ENCODE data around the gene TMED1. TPM values are rescaled to one million over a fixed set of nuclear protein-coding genes. Genes with fewer than 3 reads are reported as not detected.

The TMED1 gene
- total and polyA plus RNA-seq, 10 donors = 13.1 to 30.5 (median 19.3) TPM

DNA sequence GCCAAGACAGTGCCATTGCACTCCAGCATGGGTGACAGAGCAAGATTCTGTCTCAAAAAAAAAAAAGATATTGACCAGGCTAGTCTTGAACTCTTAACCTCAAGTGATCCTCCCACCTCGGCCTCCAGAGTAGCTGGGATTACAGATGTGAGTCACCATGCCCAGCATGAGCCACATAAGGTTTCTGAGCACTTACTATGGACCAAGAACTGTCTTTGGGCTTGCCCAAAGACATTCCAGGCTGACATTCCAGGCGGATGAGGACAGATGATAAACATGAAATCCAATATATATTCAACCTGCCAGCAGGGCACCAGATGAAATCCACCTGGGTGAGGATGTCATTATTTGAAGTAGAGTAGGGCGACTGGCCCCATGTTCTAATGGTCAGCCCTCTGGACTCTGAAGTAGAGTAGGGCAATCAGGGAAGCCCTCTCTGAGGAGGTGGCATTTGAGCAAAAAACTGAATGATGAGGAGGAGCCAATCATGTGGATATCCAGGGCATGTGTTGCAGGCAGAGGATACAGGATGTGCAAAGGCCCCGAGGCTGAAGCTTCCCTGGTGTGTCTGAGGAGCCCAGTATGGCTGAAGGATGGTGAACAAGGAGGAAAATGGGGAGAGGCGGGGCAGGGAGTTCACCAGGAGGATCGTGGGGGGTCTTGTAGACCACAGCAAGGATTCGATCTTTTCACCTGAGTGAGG lies 16.2 kb upstream of the TMED1 start:
- intact Hi-C loops (cut with DNase I; ENCODE audit: low total_unique reads) = no loop called here
- H3K4me3 ChIP-seq = no peak overlapping the region
- H3K27me3 ChIP-seq (replicated peaks in 1 of 7) = peaks cover 0 to 25% (median 0%) of the 10 kb centered on the region in 7 donors
- DNase-seq = no peak
- H3K27ac ChIP-seq = no peak overlapping the region
- no peak for TF ChIP-seq CTCF (IDR thresholded peaks at IDR 0.05 in 8 of 11, conservative IDR thresholded peaks at IDR 0.05 in 3 of 11)
- TF ChIP-seq POLR2A (IDR thresholded peaks at IDR 0.05) = no peak
- TF ChIP-seq POLR2AphosphoS5 (IDR thresholded peaks at IDR 0.05) = no peak
- peaks cover 0 to 23% (median 2%) of the 10 kb centered on the region in 6 donors for H3K4me1 ChIP-seq
- 79 to 89% (median 83%) methylated on average over 7 of the region's 7 CpGs for WGBS, 5 donors
- peaks cover 0 to 53% (median 0%) of the 10 kb centered on the region in 6 donors for H3K36me3 ChIP-seq
- H3K9me3 ChIP-seq = peaks cover 0 to 2% (median 0%) of the 10 kb centered on the region in 8 donors

GRCh38 chr19:10850631-10851030 lies 14.6 kb upstream of the TMED1 start:
- Histone ChIP-seq H3K4me1 (peaks cover 0 to 23% (median 2%) of the 10 kb centered on the region in 6 donors), H3K9me3 (peaks cover 0 to 18% (median 11%) of the 10 kb centered on the region in 8 donors), H3K4me3 (no peak overlapping the region), H3K27me3 (replicated peaks in 1 of 7) (peaks cover 0 to 25% (median 0%) of the 10 kb centered on the region in 7 donors), H3K27ac (no peak overlapping the region), H3K36me3 (peaks cover 0 to 43% (median 0%) of the 10 kb centered on the region in 6 donors)
- intact Hi-C loops (cut with DNase I; ENCODE audit: low total_unique reads) = no loop called here
- no peak for DNase-seq
- no peak for TF ChIP-seq POLR2AphosphoS5 (IDR thresholded peaks at IDR 0.05)
- no peak for TF ChIP-seq CTCF (IDR thresholded peaks at IDR 0.05 in 8 of 11, conservative IDR thresholded peaks at IDR 0.05 in 3 of 11)
- no peak for TF ChIP-seq POLR2A (IDR thresholded peaks at IDR 0.05)
- 91 to 98% (median 92%) methylated on average over 5 of the region's 5 CpGs for WGBS, 5 donors

DNA sequence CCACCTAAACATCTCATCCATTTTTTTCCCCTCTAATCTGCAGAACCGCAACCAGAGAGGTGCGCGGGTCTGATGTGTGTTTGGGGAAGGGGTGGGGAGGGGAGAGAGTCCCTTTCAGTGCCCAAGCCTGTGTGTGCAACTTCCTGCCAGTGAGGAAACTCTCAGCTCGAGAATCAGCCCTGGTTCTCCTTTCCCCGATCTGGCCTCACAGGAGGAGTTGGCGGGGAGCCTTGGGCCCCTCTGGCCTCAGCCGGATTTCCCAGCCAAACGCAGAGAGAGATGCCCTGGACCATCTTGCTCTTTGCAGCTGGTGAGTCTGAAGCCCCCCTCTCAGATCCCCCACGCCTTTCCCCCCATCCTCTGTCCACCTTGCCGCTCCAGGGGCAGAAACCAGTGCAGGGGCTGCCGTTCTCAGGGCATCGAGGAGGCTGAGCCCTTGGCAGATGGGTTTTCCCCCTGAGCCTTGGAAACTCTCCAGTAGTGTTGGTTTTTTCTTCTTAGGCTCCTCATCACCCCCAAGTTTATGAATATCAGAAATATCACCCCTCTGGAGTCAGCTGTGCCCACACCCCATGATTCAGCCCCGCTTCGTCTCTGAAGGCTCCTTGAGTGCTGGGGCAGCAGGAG lies 12.3 kb upstream of the TMED1 start, which contains the start of gene C19orf38:
TSS of gene C19orf38 (plus strand) at position 186 of the 627 bp plus-strand sequence. CDS start at position 280, 94 bp downstream.
- peaks cover 0 to 22% (median 11%) of the 10 kb centered on the region in 8 donors for H3K9me3 ChIP-seq
- TF ChIP-seq POLR2A (IDR thresholded peaks at IDR 0.05) (no peak), POLR2AphosphoS5 (IDR thresholded peaks at IDR 0.05) (peak in 2 of 3 donors; percentile 24 to 49)
- H3K4me3 ChIP-seq = peak within 1 kb of the TSS in 6 of 8 donors; percentile 2 to 58 (median 22)
- peak within 1 kb of the TSS in 7 of 8 donors; percentile 51 to 87 (median 74) for H3K27ac ChIP-seq
- peaks cover 0 to 23% (median 2%) of the 10 kb centered on the region in 6 donors for H3K4me1 ChIP-seq
- intact Hi-C loops (cut with DNase I; ENCODE audit: low total_unique reads) = no loop called here
- peak; percentile 84 for DNase-seq
- peaks cover 0 to 27% (median 0%) of the 10 kb centered on the region in 6 donors for H3K36me3 ChIP-seq
- 14 to 24% (median 22%) methylated on average over 14 of the region's 14 CpGs for WGBS, 5 donors
- H3K27me3 ChIP-seq (replicated peaks in 1 of 7) = peaks cover 0 to 25% (median 0%) of the 10 kb centered on the region in 7 donors

- DNase-seq = no peak
- Histone ChIP-seq H3K4me1 (peaks cover 0 to 23% (median 2%) of the 10 kb centered on the region in 6 donors), H3K9me3 (peaks cover 0 to 22% (median 11%) of the 10 kb centered on the region in 8 donors), H3K27me3 (replicated peaks in 1 of 7) (peaks cover 0 to 25% (median 0%) of the 10 kb centered on the region in 7 donors), H3K4me3 (no peak overlapping the region), H3K36me3 (peaks cover 0 to 15% (median 0%) of the 10 kb centered on the region in 6 donors), H3K27ac (no peak overlapping the region)
- WGBS, 5 donors = 84 to 90% (median 89%) methylated on average over 2 of the region's 2 CpGs
- intact Hi-C loops (cut with DNase I; ENCODE audit: low total_unique reads) = no loop called here
- TF ChIP-seq CTCF (IDR thresholded peaks at IDR 0.05 in 8 of 11, conservative IDR thresholded peaks at IDR 0.05 in 3 of 11) (no peak), POLR2A (IDR thresholded peaks at IDR 0.05) (no peak), POLR2AphosphoS5 (IDR thresholded peaks at IDR 0.05) (no peak)
These were observed 10.6 kb upstream of the TMED1 start for GRCh38 chr19:10846500-10847202.
